IPS DF 4.7 (cell line): ENCODE results near the gene PRUNE1.

Experiments used
- DNase-seq: peaks from one replicate; pipeline ENCODE4 v3.0.0-alpha.2; 2013; ENCODE audit warnings: low spot score; ENCODE audit errors: extremely low read depth

The PRUNE1 gene

GRCh38 chr1:151005729-151006319, 2.4 kb upstream of the PRUNE1 start:
- DNase-seq = no peak

- DNase-seq = peak; percentile 44
These were observed 1.8 kb upstream of the PRUNE1 start, which contains the start of gene MINDY1 for GRCh38 chr1:151006327-151007052. Gene MINDY1, minus strand, starts transcription at chr1:151006902. Its CDS starts 4,285 bp downstream, at chr1:151002617.

GRCh38 chr1:151007853-151008243, 401 bp upstream of the PRUNE1 start:
- no peak for DNase-seq

GRCh38 chr1:151009206-151009587, 948 bp downstream of the PRUNE1 start:
- no peak for DNase-seq

GRCh38 chr1:151009674-151010345, 1.6 kb downstream of the PRUNE1 start:
- DNase-seq = no peak

- DNase-seq = no peak
These were observed 2.1 kb downstream of the PRUNE1 start for GRCh38 chr1:151010346-151010726.

GRCh38 chr1:151011154-151011850, 3.1 kb downstream of the PRUNE1 start:
- DNase-seq = no peak

- no peak for DNase-seq
These were observed 4.6 kb downstream of the PRUNE1 start for GRCh38 chr1:151012684-151013471.

GRCh38 chr1:151013518-151013917, 5.3 kb downstream of the PRUNE1 start:
- DNase-seq = no peak

GRCh38 chr1:151024540-151025146, 16.4 kb downstream of the PRUNE1 start:
- peak; percentile 66 for DNase-seq

- no peak for DNase-seq
These were observed 18.2 kb downstream of the PRUNE1 start for GRCh38 chr1:151026460-151026859.

GRCh38 chr1:151032164-151032563, 23.9 kb downstream of the PRUNE1 start:
- no peak for DNase-seq

- no peak for DNase-seq
These were observed 26.9 kb downstream of the PRUNE1 start for GRCh38 chr1:151035167-151035566.

GRCh38 chr1:151036356-151036755, 28.1 kb downstream of the PRUNE1 start, which contains the start of gene BNIPL:
Gene BNIPL, plus strand, starts transcription at chr1:151036586. Its CDS starts 140 bp downstream, at chr1:151036726.
- no peak for DNase-seq

- DNase-seq = no peak
These were observed 28.8 kb downstream of the PRUNE1 start for GRCh38 chr1:151037032-151037431.

- DNase-seq = no peak
These were observed 31.3 kb downstream of the PRUNE1 start for GRCh38 chr1:151039521-151039920.

GRCh38 chr1:151043163-151043562, 34.9 kb downstream of the PRUNE1 start:
- DNase-seq = no peak

- no peak for DNase-seq
These were observed 39.3 kb downstream of the PRUNE1 start, which contains the start of gene C1orf56 for GRCh38 chr1:151047591-151047924. Gene C1orf56, plus strand, starts transcription at chr1:151047751. Its CDS starts 97 bp downstream, at chr1:151047848.

- no peak for DNase-seq
These were observed 39.8 kb downstream of the PRUNE1 start for GRCh38 chr1:151047925-151048644.

GRCh38 chr1:151048645-151049032, 40.4 kb downstream of the PRUNE1 start:
- no peak for DNase-seq
